ENCODE measurements around the gene DCC.

The DCC gene

DNA sequence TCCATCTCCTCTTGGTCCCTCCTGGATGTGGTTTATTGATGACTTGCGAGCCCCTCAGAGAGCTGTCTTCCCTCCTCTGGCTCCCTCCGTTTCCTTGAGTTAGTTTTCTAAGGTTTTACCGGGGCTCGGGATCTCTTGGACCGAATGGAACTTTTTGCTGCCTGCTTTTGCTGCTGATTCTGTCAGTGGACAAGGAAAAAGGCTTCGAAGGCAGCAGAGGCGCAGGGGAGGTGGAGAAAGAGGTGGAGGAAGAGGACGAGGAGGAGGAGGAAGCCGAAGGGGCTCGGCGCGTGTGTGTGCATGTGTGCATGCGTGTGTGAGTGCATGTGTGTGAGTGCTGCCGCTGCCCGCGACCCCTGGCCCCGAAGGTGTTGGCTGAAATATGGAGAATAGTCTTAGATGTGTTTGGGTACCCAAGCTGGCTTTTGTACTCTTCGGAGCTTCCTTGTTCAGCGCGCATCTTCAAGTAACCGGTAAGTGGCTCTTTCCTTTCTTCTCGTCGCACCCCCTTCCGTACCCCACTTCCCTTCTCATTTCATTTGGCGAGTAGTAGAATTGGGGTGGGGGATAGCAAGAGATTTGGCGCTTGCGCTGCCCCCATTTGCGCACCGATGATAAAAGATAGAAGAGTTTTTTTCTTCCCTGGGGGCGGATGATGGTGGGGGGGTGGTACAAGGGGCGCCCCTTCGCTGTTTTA is 557 bp downstream of the DCC start:
- H3F3A ChIP-seq (ENCODE audit: low read depth): no peaks in the 10 kb centered on the region
- TF ChIP-seq CTCF (conservative IDR thresholded peaks at IDR 0.05; ENCODE audit: low read length): no peak
- TF ChIP-seq EZH2phosphoT487 (IDR thresholded peaks at IDR 0.05; ENCODE audit: borderline replicate concordance): no peak
- H4K20me1 ChIP-seq (ENCODE audit: insufficient read depth, low read length, poor library complexity, severe bottlenecking): no peaks in the 10 kb centered on the region
- no peaks in the 10 kb centered on the region for H3K9me2 ChIP-seq (replicated peaks; ENCODE audit: low read depth, low read length)
- no peak overlapping the region for H3K9ac ChIP-seq (ENCODE audit: low read depth, low read length, poor library complexity, severe bottlenecking)
- no peak overlapping the region for H2AFZ ChIP-seq (ENCODE audit: low read length)
- H3K4me3 ChIP-seq (ENCODE audit: low read length, poor library complexity, severe bottlenecking): no peak overlapping the region
- H3K27me3 ChIP-seq (ENCODE audit: insufficient read depth, low read length, poor library complexity, severe bottlenecking): no peaks in the 10 kb centered on the region
- H3K36me3 ChIP-seq (ENCODE audit: insufficient read depth, low read length): no peaks in the 10 kb centered on the region
- H3K4me1 ChIP-seq (ENCODE audit: insufficient read depth, low read length, poor library complexity, severe bottlenecking): no peaks in the 10 kb centered on the region
- H3K9me3 ChIP-seq (ENCODE audit: insufficient read depth, low read depth, low read length): 0 out of 2 replicates have a peak, but pooled peaks cover 6% of the 10 kb centered on the region
- no peaks in the 10 kb centered on the region for H3K79me2 ChIP-seq (ENCODE audit: insufficient read depth, low read length)
- no peak overlapping the region for H3K4me2 ChIP-seq (ENCODE audit: low read depth, low read length, poor library complexity, severe bottlenecking)

GRCh38 chr18:52341103-52341432 is 1.1 kb downstream of the DCC start:
- Histone ChIP-seq H3K4me2 (ENCODE audit: low read depth, low read length, poor library complexity, severe bottlenecking) (no peak overlapping the region), H2AFZ (ENCODE audit: low read length) (no peak overlapping the region), H3K9me3 (ENCODE audit: insufficient read depth, low read depth, low read length) (0 out of 2 replicates have a peak, but pooled peaks cover 3% of the 10 kb centered on the region), H3K4me1 (ENCODE audit: insufficient read depth, low read length, poor library complexity, severe bottlenecking) (no peaks in the 10 kb centered on the region), H3K79me2 (ENCODE audit: insufficient read depth, low read length) (no peaks in the 10 kb centered on the region), H4K20me1 (ENCODE audit: insufficient read depth, low read length, poor library complexity, severe bottlenecking) (no peaks in the 10 kb centered on the region), H3K9me2 (replicated peaks; ENCODE audit: low read depth, low read length) (no peaks in the 10 kb centered on the region), H3K4me3 (ENCODE audit: low read length, poor library complexity, severe bottlenecking) (no peak overlapping the region), H3F3A (ENCODE audit: low read depth) (no peaks in the 10 kb centered on the region), H3K36me3 (ENCODE audit: insufficient read depth, low read length) (no peaks in the 10 kb centered on the region), H3K27me3 (ENCODE audit: insufficient read depth, low read length, poor library complexity, severe bottlenecking) (no peaks in the 10 kb centered on the region), H3K9ac (ENCODE audit: low read depth, low read length, poor library complexity, severe bottlenecking) (no peak overlapping the region)
- TF ChIP-seq CTCF (conservative IDR thresholded peaks at IDR 0.05; ENCODE audit: low read length) (no peak), EZH2phosphoT487 (IDR thresholded peaks at IDR 0.05; ENCODE audit: borderline replicate concordance) (no peak)

DNA sequence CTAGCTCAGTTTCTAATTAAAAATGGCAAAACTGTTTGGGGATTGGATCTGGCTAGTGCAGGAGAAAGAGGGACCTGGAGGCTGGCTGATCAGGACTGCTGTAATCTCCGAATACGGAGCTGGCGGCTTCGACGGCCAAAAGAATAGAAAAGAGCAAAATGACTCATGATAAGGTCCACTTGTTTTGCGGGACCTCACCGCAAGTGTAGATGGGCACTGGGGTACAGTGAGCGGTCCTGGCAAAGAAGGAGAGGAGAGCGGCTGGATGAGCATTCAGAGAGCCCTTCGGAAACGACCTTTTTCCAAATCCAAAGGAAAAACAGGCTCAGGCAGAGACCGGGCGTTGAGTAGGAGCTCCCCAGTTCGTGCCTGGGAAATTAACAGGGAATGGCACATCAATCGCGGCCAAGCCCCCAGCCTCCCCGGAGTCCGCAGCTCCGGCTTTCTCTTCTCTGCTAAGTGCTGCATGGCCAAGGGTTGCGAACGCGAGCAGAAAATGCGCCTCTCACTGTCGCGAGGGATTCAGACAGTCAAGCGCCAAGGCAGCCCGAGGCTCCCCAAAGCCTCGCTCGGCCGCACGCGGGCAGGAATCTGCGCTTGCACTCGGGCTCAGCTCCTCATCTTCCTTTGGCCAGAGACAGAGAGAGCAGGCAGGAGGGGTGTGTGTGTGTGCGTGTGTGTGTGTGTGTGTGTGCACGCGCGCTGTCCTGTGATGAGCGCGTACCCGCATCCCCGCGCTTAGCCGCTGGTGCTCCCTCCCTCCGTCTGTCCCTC is 1.8 kb downstream of the DCC start:
- no peak overlapping the region for H3K9ac ChIP-seq (ENCODE audit: low read depth, low read length, poor library complexity, severe bottlenecking)
- H3K9me2 ChIP-seq (replicated peaks; ENCODE audit: low read depth, low read length): no peaks in the 10 kb centered on the region
- no peak overlapping the region for H3K4me2 ChIP-seq (ENCODE audit: low read depth, low read length, poor library complexity, severe bottlenecking)
- TF ChIP-seq EZH2phosphoT487 (IDR thresholded peaks at IDR 0.05; ENCODE audit: borderline replicate concordance) (no peak), CTCF (conservative IDR thresholded peaks at IDR 0.05; ENCODE audit: low read length) (no peak)
- H3K4me3 ChIP-seq (ENCODE audit: low read length, poor library complexity, severe bottlenecking): no peak overlapping the region
- no peak overlapping the region for H2AFZ ChIP-seq (ENCODE audit: low read length)
- no peaks in the 10 kb centered on the region for H3K27me3 ChIP-seq (ENCODE audit: insufficient read depth, low read length, poor library complexity, severe bottlenecking)
- no peaks in the 10 kb centered on the region for H3K36me3 ChIP-seq (ENCODE audit: insufficient read depth, low read length)
- no peaks in the 10 kb centered on the region for H4K20me1 ChIP-seq (ENCODE audit: insufficient read depth, low read length, poor library complexity, severe bottlenecking)
- H3F3A ChIP-seq (ENCODE audit: low read depth): no peaks in the 10 kb centered on the region
- no peaks in the 10 kb centered on the region for H3K4me1 ChIP-seq (ENCODE audit: insufficient read depth, low read length, poor library complexity, severe bottlenecking)
- H3K79me2 ChIP-seq (ENCODE audit: insufficient read depth, low read length): no peaks in the 10 kb centered on the region
- H3K9me3 ChIP-seq (ENCODE audit: insufficient read depth, low read depth, low read length): 0 out of 2 replicates have a peak, but pooled peaks cover 3% of the 10 kb centered on the region

Measured in Loucy (cell line).